Natural killer cell treated with Interleukin-12 subunit alpha and Interleukin-12 subunit beta and Interleukin-15 and Interleukin-18, amount 100 ng/mL, for 72 hours (primary cell): ENCODE measurements around the gene ABLIM3. TPM values are rescaled to one million over a fixed set of nuclear protein-coding genes. Genes with fewer than 3 reads are reported as not detected.

ENCODE experiments used
- ATAC-seq, 2 donors: fragments of 150-1000 bp; cut with Tn5 transposase in 1 of 2; sonication (Bioruptor Pico), chemical (Tn5 transposase) in 1 of 2; 2 replicates each; pipeline ENCODE4 v1.10.0; 2021
- DNase-seq: peaks from one replicate; pipeline ENCODE4 v3.0.0; 2022; ENCODE audit warnings: low spot score
- H3K27ac Mint-ChIP-seq, 2 donors: 1 replicate in 1 of 2; 2 replicates in 1 of 2; pipeline ENCODE4 v1.8.0; 2022; ENCODE audit warnings: mixed read lengths in 2 of 2, mild to moderate bottlenecking in 1 of 2, moderate library complexity in 1 of 2
- H3K27me3 Mint-ChIP-seq, 2 donors: 1 replicate in 1 of 2; 2 replicates in 1 of 2; pipeline ENCODE4 v1.8.0; 2022; ENCODE audit warnings: mixed read lengths in 2 of 2
- H3K36me3 Mint-ChIP-seq: one replicate; pipeline ENCODE4 v1.8.0; 2022; ENCODE audit warnings: mixed read lengths
- H3K4me1 Mint-ChIP-seq, 2 donors: 1 replicate in 1 of 2; 2 replicates in 1 of 2; pipeline ENCODE4 v1.8.0; 2022; ENCODE audit warnings: low read depth in 2 of 2, mixed read lengths in 2 of 2, mild to moderate bottlenecking in 1 of 2
- H3K4me3 Mint-ChIP-seq: one replicate; pipeline ENCODE4 v1.8.0; 2022; ENCODE audit warnings: mixed read lengths
- H3K9me3 Mint-ChIP-seq: 2 replicates; pipeline ENCODE4 v1.8.0; 2022; ENCODE audit warnings: mixed read lengths
- total RNA-seq, 2 donors: library from RNA; stranded (reverse); gene quantifications; one replicate each; pipeline ENCODE4 v1.2.3, GENCODE V29; 2022

ABLIM3 gene
- total RNA-seq, 2 donors from 2014 or later: not detected

DNA sequence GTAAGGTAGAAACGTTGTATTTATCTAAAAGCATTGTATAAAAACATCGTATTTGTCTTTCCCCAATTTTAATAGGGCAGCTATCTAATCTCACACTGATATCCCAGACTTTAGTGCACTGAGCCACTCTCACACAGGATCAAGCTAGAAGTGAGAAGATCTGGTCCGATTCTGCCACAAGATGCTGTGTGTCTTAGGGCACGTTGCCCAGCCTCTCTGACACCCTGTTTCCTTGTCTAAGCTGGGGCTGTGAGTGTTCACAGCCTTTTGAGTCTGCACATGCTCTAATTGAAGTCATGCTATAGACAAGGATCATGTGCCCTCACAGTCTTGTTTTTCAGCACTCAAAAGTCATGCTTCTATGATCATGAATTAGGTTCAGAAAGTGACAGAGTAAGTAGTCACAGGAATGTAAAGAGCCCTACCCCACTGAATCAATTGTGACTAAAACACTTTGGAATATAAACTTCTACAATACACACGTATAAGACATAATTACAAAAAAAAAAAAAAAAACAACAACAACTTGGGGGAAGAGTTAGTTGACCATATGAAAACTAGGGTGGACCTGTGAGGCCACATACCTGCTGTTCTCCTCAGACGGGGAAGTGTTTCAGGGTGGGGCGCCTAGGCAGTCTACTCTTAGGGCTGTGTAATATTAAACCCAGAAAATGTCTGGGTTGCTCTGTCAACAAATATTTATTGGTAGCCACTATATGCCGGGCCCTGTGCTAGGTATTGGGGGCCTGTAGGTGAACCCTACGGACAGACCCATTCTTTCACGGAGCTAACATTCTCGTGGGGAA lies 893 bp upstream of the ABLIM3 start:
- H3K9me3 Mint-ChIP-seq: no peaks in the 10 kb centered on the region
- no peaks in the 10 kb centered on the region for H3K36me3 Mint-ChIP-seq
- peak overlapping the region; percentile 49 for H3K4me3 Mint-ChIP-seq
- ATAC-seq (no peak), DNase-seq (no peak)
- H3K4me1 Mint-ChIP-seq: peaks cover 0 to 2% of the 10 kb centered on the region in 2 donors
- no peak overlapping the region for H3K27ac Mint-ChIP-seq
- peaks cover 29 to 32% of the 10 kb centered on the region in 2 donors for H3K27me3 Mint-ChIP-seq

DNA sequence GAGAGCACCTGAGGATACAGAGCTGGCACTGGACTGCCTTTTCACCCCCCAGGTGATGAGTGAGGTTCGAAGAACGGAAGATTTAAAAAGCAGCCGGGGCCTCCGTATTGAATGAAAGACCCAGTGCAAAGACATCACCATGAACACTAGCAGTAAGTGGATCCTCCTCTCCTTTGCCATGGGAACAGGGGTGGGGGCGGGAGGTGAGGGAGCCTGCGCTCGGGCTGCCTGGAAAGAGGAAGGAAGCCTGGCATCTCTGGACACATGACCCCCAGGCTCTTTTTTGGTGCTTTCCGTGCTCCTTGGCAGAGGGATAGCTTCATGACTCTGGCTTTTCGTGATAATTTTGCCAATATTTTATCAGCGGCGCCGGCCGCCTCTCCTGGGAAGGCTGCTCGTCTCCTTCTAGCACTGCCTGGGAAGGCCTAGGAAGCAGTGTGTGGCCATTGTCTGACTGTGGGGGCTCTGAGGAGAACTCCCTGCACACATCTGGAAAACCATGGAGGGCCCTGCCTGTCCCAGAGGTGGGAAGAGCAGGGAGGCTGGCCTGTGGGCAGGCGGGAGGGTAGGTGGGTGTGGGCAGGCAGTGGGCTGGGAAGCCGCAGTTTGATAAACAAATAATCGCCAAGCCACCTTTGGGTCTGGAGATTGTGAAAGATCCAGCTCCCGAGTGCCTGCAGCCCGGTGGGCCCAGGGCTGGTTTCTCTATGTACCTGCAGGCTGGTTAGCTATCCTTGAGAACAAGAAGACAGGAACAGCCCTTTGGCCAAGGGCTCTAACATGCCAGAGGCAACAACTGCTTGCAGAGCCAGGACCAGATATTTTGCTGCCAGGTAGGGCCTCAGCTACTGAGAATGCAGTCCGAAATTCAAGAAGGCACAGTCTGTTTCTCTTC lies 911 bp downstream of the ABLIM3 start:
- peaks cover 0 to 2% of the 10 kb centered on the region in 2 donors for H3K4me1 Mint-ChIP-seq
- H3K4me3 Mint-ChIP-seq: peak overlapping the region; percentile 15
- ATAC-seq: no peak
- H3K9me3 Mint-ChIP-seq: no peaks in the 10 kb centered on the region
- no peak for DNase-seq
- no peak overlapping the region for H3K27ac Mint-ChIP-seq
- no peaks in the 10 kb centered on the region for H3K36me3 Mint-ChIP-seq
- H3K27me3 Mint-ChIP-seq: peaks cover 17 to 22% of the 10 kb centered on the region in 2 donors

DNA sequence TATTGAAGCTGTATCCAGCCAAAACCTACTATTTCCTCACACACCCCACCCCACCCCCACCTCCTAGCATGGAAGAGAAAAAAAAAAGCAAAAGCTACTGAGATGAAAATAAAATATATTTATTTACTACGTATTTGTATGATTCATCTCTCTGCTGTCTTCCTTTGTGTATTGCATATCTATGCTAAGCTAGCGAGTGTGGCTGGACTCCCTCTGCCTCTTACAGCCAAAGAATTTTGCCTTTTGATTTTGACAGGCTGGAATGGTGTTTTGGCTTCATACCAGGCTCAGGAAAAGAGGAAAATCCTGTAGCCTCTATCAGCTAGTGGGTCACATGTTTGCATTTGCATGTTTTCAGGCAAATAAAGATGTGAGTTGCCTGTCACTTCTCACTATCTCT lies 2.2 kb downstream of the ABLIM3 start:
- Mint-ChIP-seq H3K27ac (no peak overlapping the region), H3K4me1 (peaks cover 0 to 2% of the 10 kb centered on the region in 2 donors), H3K4me3 (no peak overlapping the region), H3K9me3 (no peaks in the 10 kb centered on the region), H3K27me3 (peaks cover 17 to 18% of the 10 kb centered on the region in 2 donors), H3K36me3 (no peaks in the 10 kb centered on the region)
- DNase-seq (no peak), ATAC-seq (no peak)

DNA sequence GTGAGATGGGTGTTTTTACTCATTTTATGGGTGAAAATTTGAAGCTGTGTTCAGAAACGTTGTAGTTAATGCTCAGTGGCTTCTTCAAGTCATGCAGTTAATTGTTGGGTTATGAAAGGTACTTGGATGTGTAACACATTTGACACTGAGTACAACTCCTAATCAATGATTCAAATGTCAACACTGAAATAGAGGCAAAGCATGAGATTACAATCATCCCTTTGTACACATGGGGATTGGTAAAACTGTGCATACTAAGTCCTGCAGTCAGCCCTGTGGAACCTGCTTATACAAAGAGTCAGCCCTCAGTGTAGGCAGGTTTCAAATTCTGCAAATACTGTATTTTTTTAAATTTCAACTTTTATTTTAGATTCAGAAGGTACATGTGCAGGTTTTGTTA lies 3.3 kb downstream of the ABLIM3 start:
- Mint-ChIP-seq H3K27ac (no peak overlapping the region), H3K36me3 (no peaks in the 10 kb centered on the region), H3K4me3 (no peak overlapping the region)

DNA sequence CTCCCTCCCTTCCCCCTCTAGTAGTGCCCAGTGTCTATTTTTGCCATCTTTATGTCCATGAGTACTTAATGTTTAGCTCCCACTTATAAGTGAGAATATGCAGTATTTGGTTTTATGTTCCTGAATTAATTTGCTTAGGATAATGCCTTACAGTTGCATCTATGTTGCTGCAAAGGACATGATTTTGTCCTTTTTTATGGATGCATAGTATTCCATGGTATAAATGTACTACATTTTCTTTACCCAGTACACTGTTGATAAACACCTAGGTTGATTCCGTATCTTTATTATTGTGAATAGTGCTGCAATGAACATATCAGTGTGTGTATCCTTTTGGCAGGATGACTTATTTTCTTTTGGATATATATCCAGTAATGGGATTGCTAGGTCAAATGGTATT lies 3.8 kb downstream of the ABLIM3 start:
- DNase-seq (no peak), ATAC-seq (no peak)
- H3K27ac Mint-ChIP-seq: no peak overlapping the region
- H3K36me3 Mint-ChIP-seq: no peaks in the 10 kb centered on the region
- peaks cover 14 to 20% of the 10 kb centered on the region in 2 donors for H3K27me3 Mint-ChIP-seq
- peaks cover 0 to 2% of the 10 kb centered on the region in 2 donors for H3K4me1 Mint-ChIP-seq
- no peak overlapping the region for H3K4me3 Mint-ChIP-seq
- H3K9me3 Mint-ChIP-seq: no peaks in the 10 kb centered on the region

More for the DNA sequence above, 3.3 kb downstream of the ABLIM3 start:
- ATAC-seq (no peak), DNase-seq (no peak)
- Mint-ChIP-seq H3K9me3 (no peaks in the 10 kb centered on the region), H3K4me1 (peaks cover 0 to 2% of the 10 kb centered on the region in 2 donors), H3K27me3 (peaks cover 17 to 18% of the 10 kb centered on the region in 2 donors)

DNA sequence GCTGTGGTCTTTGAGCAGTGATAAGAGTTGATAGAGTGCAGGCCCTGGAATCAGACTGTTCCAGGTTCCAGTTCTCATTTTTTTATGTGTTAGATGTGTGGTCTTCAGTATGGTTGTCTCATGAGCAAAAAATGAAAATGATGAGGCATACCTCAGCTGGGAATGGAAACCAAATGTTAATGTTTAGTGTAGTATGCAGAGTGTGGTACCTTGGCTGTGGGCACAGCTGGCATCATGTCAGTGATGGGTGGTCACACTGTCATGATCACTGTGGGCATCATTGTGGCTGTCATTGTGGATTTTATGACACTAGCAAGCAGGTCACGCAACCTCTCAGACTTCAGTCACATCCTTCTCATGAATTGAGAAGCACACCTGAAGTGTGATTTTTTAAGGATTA lies 6.4 kb downstream of the ABLIM3 start:
- peaks cover 8 to 15% of the 10 kb centered on the region in 2 donors for H3K27me3 Mint-ChIP-seq
- H3K4me3 Mint-ChIP-seq: no peak overlapping the region
- H3K27ac Mint-ChIP-seq: no peak overlapping the region
- H3K4me1 Mint-ChIP-seq: no peaks in the 10 kb centered on the region
- DNase-seq (no peak), ATAC-seq (no peak)
- H3K36me3 Mint-ChIP-seq: no peaks in the 10 kb centered on the region
- H3K9me3 Mint-ChIP-seq: no peaks in the 10 kb centered on the region

DNA sequence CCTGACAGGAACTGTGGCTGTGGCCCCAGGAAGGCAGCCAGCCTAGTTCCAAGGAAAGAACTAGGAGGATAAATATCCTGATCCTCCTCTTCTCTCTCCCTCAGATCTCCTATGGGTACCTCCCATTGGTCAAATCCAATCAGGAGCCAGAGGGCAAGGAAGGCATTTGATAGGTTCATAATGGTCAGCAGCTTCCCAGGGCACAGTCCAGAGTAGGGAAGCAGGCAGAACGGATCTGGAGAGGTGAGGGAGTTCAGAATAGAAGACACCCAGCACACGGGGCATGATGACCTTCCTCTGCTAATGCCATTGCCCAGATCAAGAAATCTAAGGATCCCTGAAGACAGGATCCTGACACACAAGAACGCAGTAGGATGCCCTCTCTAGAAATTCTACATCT lies 8.6 kb downstream of the ABLIM3 start:
- Mint-ChIP-seq H3K4me3 (no peak overlapping the region), H3K27me3 (peaks cover 10 to 21% of the 10 kb centered on the region in 2 donors), H3K4me1 (no peaks in the 10 kb centered on the region), H3K36me3 (no peaks in the 10 kb centered on the region), H3K27ac (no peak overlapping the region), H3K9me3 (no peaks in the 10 kb centered on the region)
- ATAC-seq (no peak), DNase-seq (no peak)

DNA sequence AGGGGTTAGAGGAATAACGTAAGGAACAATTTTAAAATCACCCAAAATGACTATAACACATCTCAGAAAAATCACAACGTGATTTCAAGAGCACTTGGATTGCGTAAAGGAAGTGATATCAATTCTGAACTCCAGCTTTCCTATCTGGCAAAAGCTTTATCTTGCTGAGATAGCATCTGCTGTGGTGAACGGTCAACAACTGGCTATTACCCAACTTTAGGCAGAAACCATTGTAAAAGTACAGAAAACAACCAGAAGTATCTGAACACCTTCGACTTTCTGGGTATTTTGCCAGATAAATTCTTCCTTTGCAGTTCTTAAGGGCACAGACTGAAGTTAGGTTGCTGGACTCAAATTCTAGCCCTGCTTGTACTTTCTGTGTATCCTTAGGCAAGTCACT lies 9.2 kb downstream of the ABLIM3 start:
- Mint-ChIP-seq H3K27ac (no peak overlapping the region), H3K4me1 (no peaks in the 10 kb centered on the region), H3K36me3 (no peaks in the 10 kb centered on the region), H3K4me3 (no peak overlapping the region), H3K9me3 (no peaks in the 10 kb centered on the region), H3K27me3 (peaks cover 10 to 26% of the 10 kb centered on the region in 2 donors)
- ATAC-seq (no peak), DNase-seq (no peak)

DNA sequence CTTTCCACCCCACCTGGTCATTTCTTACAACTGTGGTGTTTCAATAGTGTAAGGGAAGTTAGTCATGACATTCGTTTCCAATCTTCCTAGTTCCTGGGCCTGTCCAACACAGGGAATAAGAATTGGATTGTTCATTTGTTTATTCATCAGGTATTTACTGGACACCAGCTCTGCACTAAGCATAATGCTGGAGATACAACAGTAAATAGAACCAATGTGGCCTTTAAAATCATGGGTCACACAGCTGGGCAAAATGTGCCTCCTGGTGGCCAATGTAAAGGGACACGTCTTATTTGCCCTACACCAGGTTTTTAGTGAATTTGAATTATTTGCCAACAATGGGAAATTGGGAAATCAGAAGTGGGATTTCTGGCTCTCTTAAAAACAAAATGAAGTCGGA lies 10.4 kb downstream of the ABLIM3 start:
- Mint-ChIP-seq H3K36me3 (no peaks in the 10 kb centered on the region), H3K9me3 (no peaks in the 10 kb centered on the region), H3K4me3 (no peak overlapping the region), H3K27ac (no peak overlapping the region), H3K4me1 (no peaks in the 10 kb centered on the region), H3K27me3 (peaks cover 13 to 37% of the 10 kb centered on the region in 2 donors)
- DNase-seq: no peak
- ATAC-seq: no peak

DNA sequence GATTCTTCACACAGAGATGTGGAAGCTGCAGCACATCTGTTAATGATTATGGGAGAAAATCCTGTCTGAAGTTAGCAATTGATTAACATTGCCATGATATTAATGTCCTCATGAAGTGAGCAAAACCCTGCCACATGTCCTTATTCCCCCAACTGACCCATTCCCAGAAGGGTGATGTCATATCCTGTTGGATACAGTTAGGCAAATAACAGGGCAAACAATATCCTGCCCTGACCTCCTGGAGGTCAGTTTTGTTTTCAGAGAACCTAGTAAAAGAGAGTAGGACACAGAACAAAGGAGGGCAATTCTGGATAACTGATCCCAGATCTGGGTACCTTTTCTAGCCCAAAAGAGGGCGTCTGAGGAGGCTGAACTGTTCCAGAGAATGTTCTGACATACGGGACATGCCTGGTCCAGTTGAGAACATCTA lies 11.0 kb downstream of the ABLIM3 start:
- Mint-ChIP-seq H3K27ac (no peak overlapping the region), H3K36me3 (no peaks in the 10 kb centered on the region), H3K27me3 (peaks cover 13 to 39% of the 10 kb centered on the region in 2 donors), H3K9me3 (no peaks in the 10 kb centered on the region), H3K4me1 (no peaks in the 10 kb centered on the region), H3K4me3 (no peak overlapping the region)
- DNase-seq (no peak), ATAC-seq (no peak)

DNA sequence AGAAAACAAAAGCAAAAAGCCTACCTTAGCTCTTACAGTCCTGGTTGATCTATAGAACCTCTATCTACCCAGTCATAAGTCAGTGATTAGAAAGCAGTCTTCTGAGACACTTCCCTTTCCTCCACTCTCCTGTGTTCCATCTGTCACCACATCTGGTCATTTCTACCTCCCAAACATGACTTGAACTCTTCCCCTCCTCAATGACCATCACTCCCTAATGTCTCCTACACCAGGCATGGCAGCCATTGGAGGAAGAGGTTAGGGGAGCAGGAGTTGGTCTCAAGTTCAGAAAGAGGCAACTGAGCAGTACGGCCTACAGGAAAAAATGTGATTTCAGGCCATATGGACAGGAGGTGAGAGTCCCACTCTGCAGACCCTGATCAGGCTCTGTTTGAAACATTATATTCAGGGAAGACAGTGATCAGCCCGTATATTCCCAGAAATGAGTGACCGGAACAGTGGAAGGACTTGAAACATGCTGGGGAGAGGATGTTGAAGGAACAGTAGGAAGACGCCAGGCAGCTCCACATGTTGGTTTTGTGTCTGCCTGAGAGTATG lies 12.0 kb downstream of the ABLIM3 start:
- Mint-ChIP-seq H3K4me1 (no peaks in the 10 kb centered on the region), H3K27ac (no peak overlapping the region), H3K36me3 (no peaks in the 10 kb centered on the region), H3K4me3 (no peak overlapping the region), H3K9me3 (no peaks in the 10 kb centered on the region), H3K27me3 (peaks cover 13 to 47% of the 10 kb centered on the region in 2 donors)
- no peak for ATAC-seq
- no peak for DNase-seq

DNA sequence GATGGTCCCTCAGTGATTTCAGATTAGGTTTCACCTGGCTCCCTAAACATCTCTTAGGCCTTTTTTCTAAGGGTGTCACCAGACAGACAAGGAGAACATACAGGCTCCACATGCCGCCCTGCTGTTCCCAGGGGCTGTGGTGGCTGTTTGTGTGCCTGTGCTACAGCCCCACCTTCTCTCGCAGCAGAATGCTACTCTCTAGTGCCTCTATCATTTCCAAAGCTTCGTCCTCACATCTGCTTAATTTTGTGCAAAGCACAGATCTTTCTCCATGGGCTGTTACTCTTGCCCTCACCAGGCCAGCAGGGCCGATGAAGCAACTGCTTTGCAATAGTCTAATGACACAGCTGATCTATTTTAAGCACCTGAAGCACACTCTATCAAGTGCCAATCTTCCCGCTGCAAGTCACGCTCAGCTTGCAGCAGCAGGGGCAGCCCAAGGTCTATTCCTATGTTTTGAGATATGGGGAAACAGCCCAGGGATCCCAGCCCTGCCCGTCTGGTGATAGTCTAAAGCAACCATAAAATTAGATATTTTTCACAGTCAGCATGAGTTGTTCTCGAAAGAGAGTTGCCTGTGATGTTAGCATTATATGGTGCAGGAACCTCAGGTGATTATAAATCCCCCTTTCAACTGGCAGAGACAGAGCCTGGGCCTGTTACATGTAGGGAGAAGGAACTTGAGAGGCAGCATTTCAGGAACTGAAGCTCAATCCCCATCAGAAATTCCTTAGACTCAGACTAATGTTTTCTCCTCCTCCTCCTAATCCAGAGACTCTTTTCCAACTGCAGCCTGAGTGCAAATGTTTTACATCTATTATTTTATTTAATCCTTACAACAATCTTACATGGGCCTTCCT lies 12.7 kb downstream of the ABLIM3 start:
- ATAC-seq (no peak), DNase-seq (no peak)
- no peak overlapping the region for H3K27ac Mint-ChIP-seq
- H3K4me3 Mint-ChIP-seq: no peak overlapping the region
- no peaks in the 10 kb centered on the region for H3K36me3 Mint-ChIP-seq
- no peaks in the 10 kb centered on the region for H3K4me1 Mint-ChIP-seq
- peaks cover 13 to 53% of the 10 kb centered on the region in 2 donors for H3K27me3 Mint-ChIP-seq
- H3K9me3 Mint-ChIP-seq: no peaks in the 10 kb centered on the region

DNA sequence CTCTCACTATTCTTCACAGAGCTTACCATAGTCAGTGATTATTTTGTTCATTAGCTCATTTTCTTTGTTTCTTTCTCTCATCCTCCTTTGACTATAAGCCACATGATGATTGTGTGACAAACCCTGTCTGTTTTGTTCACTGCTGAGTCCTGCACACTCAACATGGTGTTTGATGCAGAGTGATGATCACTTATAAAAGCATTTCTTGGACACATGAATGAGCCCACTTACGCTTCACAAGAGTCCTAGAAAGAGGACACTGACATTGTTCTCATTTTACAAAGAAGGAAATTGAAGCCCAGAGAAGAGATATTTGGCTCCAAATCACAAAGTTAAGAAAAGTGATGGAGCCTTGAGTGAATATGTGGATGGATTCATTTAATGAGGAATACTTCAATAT lies 13.4 kb downstream of the ABLIM3 start:
- Mint-ChIP-seq H3K36me3 (no peaks in the 10 kb centered on the region), H3K4me1 (no peaks in the 10 kb centered on the region), H3K27ac (no peak overlapping the region), H3K4me3 (no peak overlapping the region), H3K27me3 (peaks cover 17 to 59% of the 10 kb centered on the region in 2 donors), H3K9me3 (no peaks in the 10 kb centered on the region)
- no peak for ATAC-seq
- DNase-seq: no peak
